Measurements from ENCODE around the gene E2F8. TPM values are rescaled to one million over a fixed set of nuclear protein-coding genes. Genes with fewer than 3 reads are reported as not detected.

Gene E2F8
- total and polyA plus RNA-seq, 8 donors: 2.3 to 79.7 (median 41.8) TPM

Other genes starting within 250 kb of the E2F8 start
- gene MRGPRX2, start 180.2 kb downstream of the E2F8 start, total RNA-seq: not detected
- gene MRGPRX2, start 180.2 kb downstream of the E2F8 start, polyA plus RNA-seq (ENCODE audit: insufficient read length in 6 of 6): not detected
- 10 to 100 TPM; 13.7 to 14.0 TPM for gene ZDHHC13, start 123.8 kb downstream of the E2F8 start, total RNA-seq
- gene ZDHHC13, start 123.8 kb downstream of the E2F8 start, polyA plus RNA-seq (ENCODE audit: insufficient read length in 6 of 6): 10 to 100 TPM; 20.3 to 37.9 (median 26.1) TPM
- under 1 TPM in 1 of 2 donors, not detected in 1; 0.42 TPM for gene CSRP3, start 39.0 kb downstream of the E2F8 start, total RNA-seq
- 1 to 10 TPM in 1 of 6 donors, under 1 TPM in 5; 0.23 to 1.4 (median 0.60) TPM for gene CSRP3, start 39.0 kb downstream of the E2F8 start, polyA plus RNA-seq (ENCODE audit: insufficient read length in 6 of 6)